Dermis microvascular lymphatic vessel endothelial cell (primary cell): ENCODE measurements around the gene DHX9. TPM values are rescaled to one million over a fixed set of nuclear protein-coding genes. Genes with fewer than 3 reads are reported as not detected.
A peak's percentile ranks its signal among the peaks of the same experiment; 100 is the strongest.

Experiments
- DNase-seq, 2 donors: peaks; one replicate each; pipeline versions ENCODE4 v3.0.0 to v3.0.0-alpha.2; 2010; ENCODE audit warnings: low read depth in 2 of 2
- total RNA-seq: library from RNA; depleted of rRNA; stranded (reverse); fragments of >200 nt; gene quantifications from 2 replicates; pipeline ENCODE4 v1.2.1, GENCODE V29; 2014

The DHX9 gene
- total RNA-seq, 1 donor from 2014 or later = 161 TPM

DNA sequence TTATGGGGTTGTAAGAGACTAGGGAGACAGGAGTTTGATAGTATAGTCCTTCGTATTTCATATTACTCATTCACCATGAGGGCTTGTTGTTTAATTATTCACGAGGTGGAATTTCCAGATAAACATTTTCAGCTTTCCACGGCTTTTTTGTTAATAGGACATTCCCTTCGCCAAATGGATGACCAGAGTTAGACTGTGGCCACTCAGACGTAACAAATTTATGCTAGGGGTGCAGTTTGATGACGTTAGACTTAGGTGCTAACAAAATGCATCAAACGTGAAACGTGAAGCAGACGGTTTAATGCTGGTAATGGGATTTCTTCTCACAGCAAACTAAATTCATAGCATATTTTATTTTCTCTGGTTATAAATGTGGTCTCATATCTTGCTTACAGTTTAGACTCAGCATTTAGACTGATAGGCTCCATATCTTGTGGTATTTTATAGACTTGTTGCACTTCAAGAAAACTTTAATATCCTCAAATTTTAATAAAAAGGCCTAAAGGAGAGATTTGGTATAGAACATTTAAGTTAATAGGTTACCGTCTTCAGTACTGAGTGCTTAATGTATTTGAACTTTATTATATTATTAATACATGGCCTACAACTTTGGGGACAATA lies 2.3 kb downstream of the DHX9 start:
- peak in 1 of 2 donors; percentile 16 for DNase-seq

- no peak for DNase-seq
These were observed 3.1 kb downstream of the DHX9 start for GRCh38 chr1:182842265-182842664.

- no peak for DNase-seq
These were observed 6.2 kb downstream of the DHX9 start for GRCh38 chr1:182845379-182845778.

GRCh38 chr1:182845894-182846293 lies 6.7 kb downstream of the DHX9 start:
- DNase-seq = no peak

DNA sequence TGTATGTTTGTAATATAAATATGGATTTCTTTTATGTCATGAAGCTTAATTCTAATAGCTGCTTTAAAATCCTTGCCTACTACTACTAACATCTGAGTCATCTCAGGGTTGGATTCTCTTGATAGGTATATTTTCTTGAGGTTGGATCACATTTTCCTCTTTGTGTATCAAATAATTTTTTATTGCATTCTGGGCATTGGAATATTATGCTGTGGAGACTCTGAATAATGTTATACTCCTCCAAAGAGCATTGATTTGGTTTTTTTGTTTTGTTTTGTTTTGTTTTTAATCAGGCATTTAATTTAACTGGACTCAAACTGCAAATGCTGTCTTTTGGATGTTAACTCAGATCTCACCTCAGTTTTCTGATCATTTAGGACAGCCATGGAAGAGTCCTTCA lies 8.0 kb downstream of the DHX9 start:
- DNase-seq = no peak

DNA sequence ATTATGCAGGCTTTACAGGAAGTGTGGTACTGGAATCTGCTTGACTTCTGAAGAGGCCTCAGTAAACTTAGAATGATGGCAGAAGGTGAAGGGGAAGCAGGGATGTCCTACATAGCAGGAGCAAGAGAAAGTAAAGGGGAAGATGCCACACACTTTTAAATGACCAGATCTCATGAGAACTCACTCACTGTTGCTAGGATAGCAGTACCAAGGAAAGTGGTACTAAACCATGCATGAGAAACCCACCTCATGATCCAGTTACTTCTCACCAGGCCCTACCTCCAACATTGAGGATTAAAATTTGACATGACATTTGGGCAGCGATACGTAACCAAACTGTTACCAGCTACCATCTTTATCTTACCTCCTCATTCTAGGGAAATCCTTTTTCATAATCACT lies 9.6 kb downstream of the DHX9 start:
- no peak for DNase-seq

GRCh38 chr1:182850319-182850718 lies 11.2 kb downstream of the DHX9 start:
- no peak for DNase-seq

DNA sequence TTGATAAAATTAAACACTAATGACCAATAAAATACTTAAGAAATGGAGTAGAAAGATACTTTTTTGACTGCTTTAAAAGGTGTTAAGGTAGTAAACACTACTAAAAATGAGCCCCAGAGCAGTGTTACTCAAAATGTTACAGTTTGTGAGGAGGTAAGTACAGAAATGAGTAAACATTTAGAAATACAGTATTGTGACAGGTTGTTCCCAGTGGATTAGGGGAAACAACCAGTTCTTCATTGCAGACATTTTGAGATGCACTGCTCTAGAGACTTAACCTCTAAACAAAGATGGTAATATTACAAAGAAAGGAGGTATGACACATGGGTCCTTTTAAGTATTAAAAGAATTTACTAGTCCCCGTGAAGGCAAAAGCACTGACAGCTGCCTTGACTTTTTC lies 12.7 kb downstream of the DHX9 start:
- DNase-seq = no peak

DNA sequence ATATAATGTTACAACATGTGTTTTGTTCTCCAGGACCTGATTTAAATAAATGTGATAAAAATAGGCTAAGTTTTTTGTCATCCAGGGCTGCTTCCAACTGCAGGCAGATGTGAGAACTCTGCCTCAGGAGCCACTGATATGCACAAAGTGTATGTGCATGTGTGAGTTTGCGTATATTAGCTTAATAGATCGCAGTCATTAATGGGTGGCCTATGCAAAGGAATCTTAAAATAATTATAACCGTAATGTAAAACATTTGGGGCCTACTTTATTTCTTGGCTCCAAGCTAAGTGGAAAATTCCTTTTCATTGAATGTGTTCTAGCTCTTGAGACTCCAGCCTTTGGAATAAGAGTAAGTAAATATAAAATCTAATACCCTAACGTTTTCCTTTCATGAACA lies 16.8 kb downstream of the DHX9 start:
- no peak for DNase-seq

DNA sequence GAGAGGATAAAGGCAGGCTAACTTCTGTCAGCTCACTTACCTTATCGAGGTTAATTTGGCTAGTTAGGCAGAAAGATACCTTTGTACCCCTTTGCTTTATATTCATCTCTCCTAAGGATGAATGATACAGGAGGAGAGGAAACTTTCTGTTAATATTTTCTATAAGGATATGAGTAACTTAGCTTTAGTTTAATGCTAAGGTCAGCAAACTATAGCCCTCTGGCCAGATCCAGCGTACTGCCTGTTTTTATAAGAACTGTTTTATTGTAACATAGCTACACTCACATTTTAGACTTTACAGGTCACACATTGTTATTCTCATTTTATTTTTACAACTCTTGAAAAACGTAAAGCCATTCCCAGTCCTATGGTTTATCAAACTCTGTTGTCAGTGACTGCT lies 18.1 kb downstream of the DHX9 start:
- DNase-seq = no peak

GRCh38 chr1:182860658-182861057 lies 21.5 kb downstream of the DHX9 start:
- DNase-seq = no peak

- DNase-seq = no peak
These were observed 22.8 kb downstream of the DHX9 start for GRCh38 chr1:182861994-182862393.

- no peak for DNase-seq
These were observed 23.7 kb downstream of the DHX9 start for GRCh38 chr1:182862827-182863226.

GRCh38 chr1:182863940-182864339 lies 24.8 kb downstream of the DHX9 start:
- no peak for DNase-seq

- DNase-seq = no peak
These were observed 28.7 kb downstream of the DHX9 start for GRCh38 chr1:182867861-182868260.

DNA sequence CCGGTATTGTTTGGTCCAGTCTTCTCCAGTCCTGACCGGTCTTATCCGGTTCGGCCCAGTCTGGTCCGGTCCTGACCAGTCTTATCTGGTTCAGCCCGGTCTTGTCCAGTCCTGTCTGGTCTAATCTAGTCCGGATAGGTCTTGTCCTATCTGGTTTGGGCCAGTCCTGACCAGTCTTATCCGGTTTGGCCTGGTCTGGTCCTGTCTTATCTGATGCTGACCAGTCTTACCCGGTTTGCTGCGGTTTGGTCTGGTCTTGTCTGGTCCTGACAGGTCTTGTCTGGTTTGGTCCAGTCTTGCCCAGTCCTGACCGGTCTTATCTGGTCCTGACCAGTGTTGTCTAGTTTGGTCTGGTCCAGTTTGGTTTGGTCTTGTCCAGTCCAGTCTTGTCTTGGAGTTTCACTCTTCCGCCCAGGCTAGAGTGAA lies 30.1 kb downstream of the DHX9 start:
- no peak for DNase-seq

GRCh38 chr1:182872881-182873280 lies 33.7 kb downstream of the DHX9 start:
- no peak for DNase-seq

DNA sequence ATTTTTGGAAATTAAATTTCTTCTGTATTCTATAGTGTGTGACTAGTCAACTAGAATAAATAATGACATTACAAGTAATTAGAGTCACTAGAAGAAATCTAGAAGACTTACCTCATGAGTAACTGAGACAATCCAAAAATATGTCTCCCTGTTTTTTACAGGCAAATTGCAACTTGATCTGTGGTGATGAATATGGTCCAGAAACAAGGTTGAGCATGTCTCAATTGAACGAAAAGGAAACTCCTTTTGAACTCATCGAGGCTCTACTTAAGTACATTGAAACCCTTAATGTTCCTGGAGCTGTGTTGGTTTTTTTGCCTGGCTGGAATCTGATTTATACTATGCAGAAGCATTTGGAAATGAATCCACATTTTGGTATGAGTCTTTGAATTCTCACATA lies 36.7 kb downstream of the DHX9 start:
- DNase-seq = no peak

DNA sequence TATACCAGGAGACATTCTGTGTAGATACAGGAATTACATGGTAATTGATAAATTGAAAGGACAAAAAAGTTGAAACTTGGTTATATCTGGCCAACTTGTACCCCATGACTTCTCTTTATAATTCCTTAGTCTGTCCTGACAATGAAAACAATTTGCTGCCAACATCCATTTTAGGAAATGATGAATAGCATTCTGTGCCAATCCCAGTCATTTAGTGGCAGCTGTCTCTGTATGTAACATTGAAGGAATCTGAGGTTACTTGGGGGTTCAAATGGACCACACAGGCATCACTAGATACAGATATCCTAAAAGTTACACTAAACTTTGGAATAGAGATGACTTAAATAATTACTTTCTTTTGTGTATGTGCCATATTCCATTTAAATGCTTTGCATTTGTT lies 38.2 kb downstream of the DHX9 start:
- no peak for DNase-seq

DNA sequence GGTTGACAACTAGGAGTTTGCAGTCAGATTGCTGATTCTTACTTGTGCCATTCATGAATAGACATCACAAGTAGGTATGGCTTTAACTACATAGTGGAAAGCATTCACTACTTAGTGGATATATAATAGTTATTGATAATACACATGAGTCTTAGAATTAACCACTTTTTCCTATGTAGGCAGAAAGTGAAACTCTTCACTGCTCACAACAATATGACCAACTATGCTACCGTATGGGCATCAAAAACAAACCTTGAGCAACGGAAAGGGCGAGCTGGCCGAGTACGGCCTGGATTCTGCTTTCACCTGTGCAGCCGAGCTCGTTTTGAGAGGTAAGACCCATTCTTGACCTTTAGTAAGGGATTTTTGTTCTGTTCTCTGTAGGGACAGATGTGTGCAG lies 38.7 kb downstream of the DHX9 start:
- DNase-seq = no peak

- DNase-seq = no peak
These were observed 45.7 kb downstream of the DHX9 start for GRCh38 chr1:182884872-182885271.

DNA sequence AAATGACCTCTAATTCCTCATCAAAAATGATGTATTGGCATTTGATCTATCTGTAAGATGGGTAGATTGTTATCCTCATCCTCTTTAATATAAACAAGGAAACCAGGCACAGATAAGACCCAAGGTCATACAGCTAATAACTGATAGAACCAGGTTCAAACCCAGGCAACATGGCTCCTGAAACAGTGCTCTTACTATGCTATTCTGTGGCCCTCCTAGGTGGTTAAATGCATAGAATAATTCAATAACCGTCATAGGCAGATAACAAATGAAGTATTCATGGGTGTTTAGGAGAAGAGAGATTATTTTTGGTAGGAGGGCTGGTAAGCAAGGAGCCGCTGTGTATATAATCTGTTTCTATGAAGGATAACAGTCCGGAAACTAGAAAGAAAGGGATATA lies 46.4 kb downstream of the DHX9 start:
- DNase-seq = no peak

GRCh38 chr1:182886985-182887384 lies 47.8 kb downstream of the DHX9 start:
- no peak for DNase-seq
